Esophagus squamous epithelium (tissue), 4 donors: Measurements from ENCODE around the gene MLNR.

Experiments used
- CTCF ChIP-seq, 6 experiments: fragments of 450-650 bp in 4 of 6; fragments of 200-600 bp in 2 of 6; sonication (generic) in 2 of 6; IDR thresholded peaks; one replicate each; pipeline ENCODE4 v1.5.1; 2016 to 2019; ENCODE audit warnings: antibody characterized with exemption in 6 of 6, mild to moderate bottlenecking in 4 of 6, moderate library complexity in 4 of 6
- POLR2A ChIP-seq, 4 donors: fragments of 450-650 bp; IDR thresholded peaks; one replicate each; pipeline ENCODE4 v1.6.1; 2017; ENCODE audit warnings: antibody characterized with exemption in 4 of 4, mild to moderate bottlenecking in 4 of 4, moderate library complexity in 3 of 4

- TF ChIP-seq POLR2A (IDR thresholded peaks at IDR 0.05) = no peak
- no peak for TF ChIP-seq CTCF (IDR thresholded peaks at IDR 0.05)
Observed at GRCh38 chr13:49235856-49236431, 15.8 kb downstream of the MLNR start.
